Activated naive CD4-positive, alpha-beta T cell treated with Interleukin-2 at 50 U/mL for 16 hours (primary cell): ENCODE results near the gene SART3.

Experiments
- DNase-seq: peaks from one replicate; pipeline ENCODE4 v3.0.0-alpha.2; 2020

Gene SART3

GRCh38 chr12:108483213-108484059 is 77.5 kb downstream of the SART3 start:
- DNase-seq: no peak

- DNase-seq: no peak
Observed at GRCh38 chr12:108482717-108483212, 78.2 kb downstream of the SART3 start.

GRCh38 chr12:108479364-108480070 is 81.5 kb downstream of the SART3 start:
- no peak for DNase-seq

GRCh38 chr12:108478611-108479206 is 82.3 kb downstream of the SART3 start:
- no peak for DNase-seq

- no peak for DNase-seq
Observed at GRCh38 chr12:108477881-108478259, 83.1 kb downstream of the SART3 start.

- DNase-seq: no peak
Observed at GRCh38 chr12:108477055-108477880, 83.7 kb downstream of the SART3 start.

- DNase-seq: no peak
Observed at GRCh38 chr12:108475396-108475795, 85.6 kb downstream of the SART3 start.

GRCh38 chr12:108473400-108474055 is 87.4 kb downstream of the SART3 start:
- no peak for DNase-seq
